Stimulated activated CD4-positive, alpha-beta T cell treated with anti-CD3 and anti-CD28 coated beads, TNF-alpha, amount 100 ng/mL, for 48 hours (primary cell): Measurements from ENCODE around the gene PAQR6.
A peak's percentile ranks its signal among the peaks of the same experiment; 100 is the strongest.

Experiments used
- DNase-seq, 3 donors: peaks; one replicate each; pipeline ENCODE4 v3.0.0-alpha.2; 2020; ENCODE audit warnings: low read depth in 3 of 3

PAQR6 gene, protein sequence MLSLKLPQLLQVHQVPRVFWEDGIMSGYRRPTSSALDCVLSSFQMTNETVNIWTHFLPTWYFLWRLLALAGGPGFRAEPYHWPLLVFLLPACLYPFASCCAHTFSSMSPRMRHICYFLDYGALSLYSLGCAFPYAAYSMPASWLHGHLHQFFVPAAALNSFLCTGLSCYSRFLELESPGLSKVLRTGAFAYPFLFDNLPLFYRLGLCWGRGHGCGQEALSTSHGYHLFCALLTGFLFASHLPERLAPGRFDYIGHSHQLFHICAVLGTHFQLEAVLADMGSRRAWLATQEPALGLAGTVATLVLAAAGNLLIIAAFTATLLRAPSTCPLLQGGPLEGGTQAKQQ

DNA sequence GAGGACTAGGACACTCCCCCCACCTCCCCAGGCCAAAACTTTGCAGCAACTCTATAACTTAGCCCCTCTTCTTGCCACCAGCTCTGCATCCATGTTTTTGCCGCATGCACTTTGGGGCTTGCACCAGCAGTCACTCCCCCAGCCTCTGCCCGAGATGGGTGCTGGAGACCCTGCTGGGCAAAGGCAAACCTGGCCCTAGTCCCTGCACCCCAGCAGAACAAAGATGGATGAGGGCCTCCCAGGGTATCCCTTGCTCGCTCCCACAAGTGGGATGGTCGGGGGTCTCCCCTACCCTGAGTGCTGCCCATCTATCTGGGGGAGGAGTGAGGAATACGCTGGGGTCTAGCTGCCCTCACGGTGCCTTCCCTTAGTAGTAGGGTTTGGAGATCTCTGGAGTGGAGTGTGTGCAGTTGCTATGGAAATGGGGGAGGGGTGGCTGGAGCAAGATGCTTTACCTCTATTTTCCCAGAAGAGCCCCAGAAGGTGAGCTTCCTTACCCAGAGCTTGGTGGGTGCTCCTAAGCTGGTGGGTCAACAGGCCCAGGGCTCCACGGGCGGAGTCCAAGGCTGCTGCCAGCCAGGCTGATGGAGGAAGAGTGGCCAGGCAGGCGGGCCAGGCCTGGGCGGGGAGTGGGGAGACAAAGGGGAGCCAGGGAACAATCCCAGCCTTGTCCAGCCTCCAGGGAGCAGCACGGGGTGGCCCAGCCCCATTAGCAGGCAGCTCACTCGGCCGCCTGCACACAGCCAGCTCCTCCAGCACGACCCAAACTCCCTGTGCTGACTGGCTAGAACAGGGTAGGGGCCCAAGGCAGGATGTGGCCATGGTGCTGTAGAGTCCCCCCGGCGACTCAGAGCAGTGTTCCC lies at the start of gene PAQR6:
TSS of gene PAQR6 (minus strand) at position 597 of the 863 bp plus-strand sequence. CDS start 1,325 bp downstream, outside the sequence.
- DNase-seq: no peak

DNA sequence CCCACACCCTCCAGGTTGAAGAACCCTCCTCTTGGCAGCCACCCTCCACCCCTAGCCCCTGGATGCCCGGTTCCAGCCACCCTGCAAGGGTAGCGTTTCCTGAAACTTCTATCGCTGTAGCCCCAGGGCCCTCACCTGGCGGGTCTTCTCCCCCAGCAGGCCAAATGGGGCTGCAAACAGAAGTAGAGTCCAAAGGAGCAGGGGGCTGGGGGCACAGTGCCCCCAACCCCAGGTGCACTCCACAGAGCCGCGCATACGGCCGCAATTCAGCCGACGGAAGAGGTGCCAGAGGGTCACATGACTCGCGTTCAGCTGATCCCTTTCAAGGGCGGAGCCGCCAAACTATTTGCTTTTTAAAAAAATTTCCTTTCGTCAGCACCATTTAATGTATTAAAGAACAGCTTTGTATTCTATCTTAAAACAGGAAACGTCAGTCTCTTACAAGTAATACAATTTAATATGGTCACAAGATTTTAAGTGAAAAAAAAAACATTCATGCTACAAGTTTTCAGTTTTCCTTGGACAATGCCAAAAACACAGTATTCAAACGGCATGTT lies 47.6 kb upstream of the PAQR6 start, which contains the start of gene GLMP:
TSS of gene GLMP (minus strand) at position 289 of the 557 bp plus-strand sequence. CDS start at position 255, 34 bp downstream.
- peak in 2 of 3 donors; percentile 9 to 43 for DNase-seq

DNA sequence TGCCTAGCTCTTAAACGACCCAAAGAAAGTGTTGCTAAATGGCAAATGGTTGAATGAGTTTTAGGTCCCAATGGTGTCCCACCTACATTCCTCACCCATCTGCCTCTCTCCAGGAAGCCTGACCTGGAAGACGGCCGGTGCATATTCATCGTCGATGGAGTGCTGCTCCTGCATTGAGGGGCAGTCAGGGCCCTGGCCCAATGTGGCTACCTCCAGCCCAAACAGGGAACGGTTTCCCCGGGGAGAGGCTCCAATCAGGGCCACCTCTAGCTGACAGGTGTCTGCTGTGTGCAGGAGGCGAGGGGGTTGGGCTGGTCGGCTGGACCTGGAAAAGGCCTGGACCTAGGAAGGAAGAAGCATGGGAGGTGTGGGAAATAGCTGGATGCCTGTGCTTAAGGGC lies 46.0 kb upstream of the PAQR6 start:
- no peak for DNase-seq

DNA sequence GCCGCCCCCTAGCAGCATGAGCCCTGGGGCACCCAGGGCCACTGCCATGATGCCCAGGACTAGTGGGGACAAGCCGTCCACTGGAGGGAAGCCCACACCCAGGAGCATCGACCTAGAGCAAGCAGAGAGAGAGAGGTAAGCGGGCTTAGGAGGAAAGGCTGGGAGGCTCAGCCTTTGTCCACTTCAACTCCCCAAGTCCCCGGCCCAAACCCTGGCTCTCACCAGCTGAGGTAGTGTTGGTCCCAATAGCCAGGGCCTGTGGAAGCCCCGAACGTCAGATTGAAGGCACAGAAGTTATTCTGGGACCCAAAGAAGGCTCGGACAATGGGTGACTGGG lies 45.2 kb upstream of the PAQR6 start:
- DNase-seq: no peak

DNA sequence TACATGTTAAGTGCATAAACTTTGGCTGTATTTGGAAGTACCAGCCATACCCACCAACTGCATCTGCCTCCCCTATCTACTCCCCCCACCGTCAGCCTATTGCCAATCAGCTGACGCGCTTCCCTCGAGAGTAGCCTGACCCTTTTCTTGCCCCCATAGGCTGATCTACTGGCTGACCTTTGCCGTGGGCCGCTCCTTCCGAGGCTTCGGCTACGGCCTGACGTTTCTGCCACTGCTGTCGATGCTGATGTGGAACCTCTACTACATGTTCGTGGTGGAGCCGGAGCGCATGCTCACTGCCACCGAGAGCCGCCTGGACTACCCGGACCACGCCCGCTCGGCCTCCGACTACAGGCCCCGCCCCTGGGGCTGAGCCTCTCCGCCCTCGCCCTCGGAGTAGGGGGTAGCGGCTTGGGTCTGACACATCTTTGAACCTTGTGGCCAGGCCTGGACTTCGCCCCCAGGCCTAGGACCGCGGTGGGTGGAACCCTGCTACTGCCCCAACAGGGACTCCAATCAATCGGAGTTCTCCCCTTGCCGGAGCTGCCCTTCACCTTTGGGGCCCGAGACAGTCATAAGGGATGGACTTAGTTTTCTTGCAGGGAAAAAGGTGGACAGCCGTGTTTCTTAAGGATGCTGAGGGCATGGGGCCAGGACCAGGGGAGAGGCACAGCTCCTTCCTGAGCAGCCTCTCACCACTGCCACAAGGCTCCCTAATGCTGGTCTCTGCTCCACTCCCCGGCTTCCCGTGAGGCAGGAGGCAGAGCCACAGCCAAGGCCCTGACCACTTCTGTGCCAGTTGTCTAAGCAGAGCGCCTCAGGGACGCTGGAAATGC lies 43.6 kb upstream of the PAQR6 start:
- DNase-seq: no peak

DNA sequence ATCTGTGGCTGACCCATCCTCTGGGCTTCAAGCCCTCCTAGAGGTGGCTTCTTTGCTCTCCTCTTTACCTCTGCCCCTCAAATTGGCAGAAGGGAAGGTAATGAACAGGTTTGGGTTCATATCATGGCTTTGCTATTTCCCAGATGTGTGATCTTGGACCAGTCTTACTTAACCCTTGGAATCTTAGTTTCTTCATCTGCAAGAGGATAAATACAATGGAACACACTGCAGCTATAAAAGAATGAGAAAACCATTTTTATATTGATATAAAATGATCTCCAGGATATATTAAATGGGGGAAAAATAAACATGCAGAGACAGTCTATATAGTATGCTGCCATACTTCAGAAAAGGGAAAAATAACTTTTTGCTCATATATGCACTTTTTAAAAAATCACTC lies 42.0 kb upstream of the PAQR6 start:
- no peak for DNase-seq

DNA sequence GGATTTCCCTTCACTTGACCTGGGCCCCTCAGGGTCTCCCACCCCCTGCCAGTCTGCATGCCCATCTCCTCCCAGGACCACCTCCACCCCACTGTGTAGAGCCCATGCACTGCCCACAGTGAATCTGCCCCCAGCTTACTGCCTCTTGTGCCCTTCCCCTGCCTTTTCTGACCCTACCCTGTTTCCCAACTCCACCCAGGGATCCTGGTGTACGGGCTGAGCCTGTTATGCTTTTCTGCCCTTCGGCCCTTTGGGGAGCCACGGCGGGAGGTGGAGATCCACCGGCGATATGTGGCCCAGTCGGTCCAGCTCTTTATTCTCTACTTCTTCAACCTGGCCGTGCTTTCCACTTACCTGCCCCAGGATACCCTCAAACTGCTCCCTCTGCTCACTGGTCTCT lies 38.2 kb upstream of the PAQR6 start:
- DNase-seq: no peak

DNA sequence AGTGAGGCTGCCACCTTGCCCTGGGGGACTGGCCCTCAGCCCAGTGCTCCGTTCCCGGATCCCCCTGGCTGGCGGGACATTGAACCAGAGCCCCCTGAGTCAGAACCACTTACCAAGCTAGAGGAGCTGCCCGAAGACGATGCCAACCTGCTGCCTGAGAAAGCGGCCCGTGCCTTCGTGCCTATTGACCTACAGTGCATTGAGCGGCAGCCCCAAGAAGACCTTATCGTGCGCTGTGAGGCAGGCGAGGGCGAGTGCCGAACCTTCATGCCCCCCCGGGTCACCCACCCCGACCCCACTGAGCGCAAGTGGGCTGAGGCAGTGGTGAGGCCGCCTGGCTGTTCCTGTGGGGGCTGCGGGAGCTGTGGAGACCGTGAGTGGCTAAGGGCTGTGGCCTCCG lies 37.6 kb upstream of the PAQR6 start:
- no peak for DNase-seq

DNA sequence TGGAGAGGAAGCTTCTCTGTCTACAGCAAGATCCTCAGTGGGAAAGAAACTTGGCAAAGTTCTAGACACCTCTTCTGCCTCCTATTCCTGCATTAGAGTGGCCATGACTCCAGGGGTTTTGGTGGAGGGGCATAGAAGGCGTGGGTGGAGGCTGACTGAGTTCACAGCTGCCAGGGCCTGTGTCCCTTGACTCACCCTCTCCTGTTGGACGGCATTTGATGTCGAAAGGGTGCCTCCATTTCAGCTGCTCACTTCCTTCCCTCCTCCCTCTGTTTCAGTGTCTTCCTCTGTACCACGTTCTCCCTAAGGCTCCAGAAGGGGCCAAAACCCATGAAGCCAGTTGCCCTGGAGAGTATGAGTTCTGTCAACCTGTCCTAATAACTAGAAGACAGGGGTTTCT lies 36.9 kb upstream of the PAQR6 start:
- DNase-seq: no peak

DNA sequence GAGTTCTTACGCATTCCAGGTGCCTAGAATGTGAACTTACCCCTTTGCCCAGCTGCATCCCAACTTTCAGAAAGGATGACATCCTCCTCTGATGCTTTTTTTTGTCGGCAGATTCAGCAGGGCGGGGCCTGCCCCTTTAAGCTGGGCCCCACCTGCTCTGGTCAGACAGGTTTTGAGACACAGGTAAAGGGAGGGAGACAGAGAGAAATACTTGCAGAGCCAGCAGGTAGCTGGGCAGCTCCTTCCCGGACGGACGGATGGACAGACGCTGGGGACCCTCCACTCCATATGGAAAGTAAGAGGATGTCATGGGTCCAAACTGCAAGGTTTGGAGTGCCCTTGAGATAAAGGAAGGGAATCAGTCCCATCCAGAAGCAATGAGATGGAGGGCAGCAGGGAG lies 36.3 kb upstream of the PAQR6 start, which contains the start of gene TMEM79:
TSS of gene TMEM79 (plus strand) at position 214 of the 400 bp plus-strand sequence. CDS start 902 bp downstream, outside the sequence.
- no peak for DNase-seq

DNA sequence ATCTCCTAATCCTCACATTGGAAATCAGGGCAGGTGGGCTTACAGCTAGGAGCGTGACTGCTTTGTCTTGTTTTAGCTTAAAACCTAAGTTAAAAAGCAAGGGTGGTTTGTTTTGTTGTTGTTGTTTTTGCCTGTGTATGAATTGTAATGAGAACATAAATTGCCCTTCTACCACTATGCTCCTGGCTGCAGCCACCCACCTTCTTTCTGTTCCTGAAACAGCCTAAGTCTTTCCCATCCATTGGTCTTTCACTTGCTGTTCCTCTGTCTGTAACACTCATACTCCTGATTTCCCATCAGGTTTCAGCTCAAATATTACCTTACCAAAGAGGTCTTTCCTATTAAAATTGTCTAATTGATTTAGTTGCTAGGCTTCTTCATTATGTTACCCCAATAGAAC lies 35.7 kb upstream of the PAQR6 start:
- DNase-seq: no peak

DNA sequence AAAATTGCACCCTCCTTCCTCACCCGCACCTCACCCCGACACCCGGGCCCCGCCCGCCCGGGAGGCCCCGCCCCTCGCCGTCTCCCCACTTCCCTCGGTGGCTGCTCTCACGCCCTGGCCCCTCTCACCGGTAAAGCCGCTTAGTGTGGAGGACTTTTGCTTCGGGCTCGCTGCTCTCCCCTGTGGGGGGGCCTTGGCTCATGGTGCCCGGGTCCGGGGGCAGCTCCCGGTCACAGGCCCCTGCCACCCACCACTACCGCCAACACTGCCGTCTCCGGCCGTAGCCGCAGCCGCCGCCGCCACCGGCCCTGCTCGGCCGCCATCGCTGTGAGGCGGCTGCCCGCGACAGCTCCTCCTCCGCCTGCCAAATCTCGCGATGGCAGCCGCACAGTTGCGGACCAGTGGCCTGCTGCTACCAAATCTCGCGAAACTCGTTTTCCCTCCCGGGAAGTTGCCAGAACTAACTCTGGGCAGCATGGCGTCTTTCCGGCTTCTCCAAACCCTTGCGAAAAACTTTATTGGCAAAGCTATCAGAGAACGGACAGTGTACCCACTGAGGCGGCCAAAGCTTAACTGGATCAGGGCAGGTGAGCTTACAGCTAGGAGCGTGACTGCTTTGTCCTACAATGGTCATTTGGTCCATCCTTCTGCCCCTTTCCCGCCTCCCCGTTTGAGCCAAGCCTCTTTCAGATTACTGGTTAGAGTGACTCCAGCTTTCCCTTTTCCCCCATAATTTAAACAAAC lies 34.8 kb upstream of the PAQR6 start, which contains the start of gene SMG5:
TSS of gene SMG5 (minus strand) at position 347 of the 744 bp plus-strand sequence. CDS start at position 202, 145 bp downstream.
- peak; percentile 93 to 95 (median 93) for DNase-seq

DNA sequence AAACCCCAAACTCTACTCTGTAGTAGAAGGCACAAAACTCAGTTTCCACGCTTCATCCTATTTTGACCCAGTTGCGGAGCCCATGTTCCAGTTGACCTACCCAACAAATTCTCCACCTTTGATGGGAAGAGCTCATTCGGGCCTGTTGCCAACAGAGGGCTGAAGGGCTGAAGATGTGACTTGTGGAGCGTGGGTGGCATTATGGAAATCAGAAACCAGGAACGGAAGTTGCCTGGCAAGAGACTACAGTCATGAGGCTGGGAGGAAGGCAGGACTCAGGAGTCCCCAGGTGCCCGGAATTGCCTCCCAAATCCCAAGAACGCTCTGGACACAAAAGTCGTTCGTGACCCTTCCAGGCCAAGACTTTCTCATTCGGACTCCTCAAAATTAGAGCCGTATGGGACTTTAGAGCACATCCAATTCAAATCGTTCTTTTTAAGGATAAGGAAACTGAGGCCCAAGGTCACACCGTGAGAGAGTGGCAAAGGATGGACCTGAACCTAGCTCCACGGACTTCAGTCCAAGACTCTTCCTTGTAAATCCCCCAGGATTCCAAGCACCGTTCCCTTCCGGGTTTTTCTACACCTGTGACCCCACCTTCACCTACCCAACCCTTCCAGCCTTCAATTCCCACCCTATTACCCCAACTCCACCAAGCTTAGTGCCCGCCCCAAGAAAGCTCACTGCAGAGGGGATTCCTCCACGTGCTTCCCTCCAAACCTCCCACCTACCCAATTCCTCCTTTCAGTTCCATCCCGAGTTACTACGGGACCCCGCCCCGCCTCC lies 34.0 kb upstream of the PAQR6 start:
- DNase-seq: peak in 1 of 3 donors; percentile 26

DNA sequence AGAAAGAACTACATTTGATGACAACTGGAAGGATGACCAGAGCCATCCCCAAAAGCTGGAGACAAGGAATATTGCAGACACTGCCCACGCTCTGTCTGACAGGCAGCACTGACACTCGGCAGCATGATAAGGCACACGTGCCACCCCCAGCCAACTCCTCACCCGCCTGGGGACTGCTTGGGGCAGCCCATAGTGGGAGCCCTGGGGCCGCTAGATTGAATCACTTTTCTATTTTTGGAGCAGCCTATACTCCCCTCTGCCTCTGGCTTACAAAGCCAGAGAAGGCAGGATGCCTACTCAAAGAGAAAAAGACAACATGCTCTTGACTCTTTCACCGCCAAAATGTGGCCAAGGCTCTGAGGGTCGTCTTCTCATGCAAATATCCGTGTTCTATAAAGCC lies 33.4 kb upstream of the PAQR6 start:
- peak; percentile 10 to 48 (median 40) for DNase-seq

DNA sequence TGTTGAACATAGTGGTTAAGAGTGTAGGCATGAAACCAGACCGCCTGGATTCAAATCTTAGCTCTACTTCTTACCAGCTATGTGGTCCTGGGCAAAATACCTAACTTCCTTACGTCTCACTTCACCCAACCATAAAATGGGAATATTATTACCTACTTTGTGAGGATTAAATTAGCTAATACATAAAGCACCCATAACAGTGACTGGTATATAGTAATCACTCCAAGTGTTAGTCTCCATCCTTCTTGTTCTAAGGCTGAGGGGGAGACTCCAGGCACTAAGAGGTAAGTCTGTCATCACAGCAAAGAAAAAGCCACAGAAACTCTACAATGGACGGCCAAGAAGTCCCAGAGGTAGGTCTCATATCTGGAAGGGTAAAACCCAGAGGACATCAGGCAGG lies 32.0 kb upstream of the PAQR6 start:
- no peak for DNase-seq

DNA sequence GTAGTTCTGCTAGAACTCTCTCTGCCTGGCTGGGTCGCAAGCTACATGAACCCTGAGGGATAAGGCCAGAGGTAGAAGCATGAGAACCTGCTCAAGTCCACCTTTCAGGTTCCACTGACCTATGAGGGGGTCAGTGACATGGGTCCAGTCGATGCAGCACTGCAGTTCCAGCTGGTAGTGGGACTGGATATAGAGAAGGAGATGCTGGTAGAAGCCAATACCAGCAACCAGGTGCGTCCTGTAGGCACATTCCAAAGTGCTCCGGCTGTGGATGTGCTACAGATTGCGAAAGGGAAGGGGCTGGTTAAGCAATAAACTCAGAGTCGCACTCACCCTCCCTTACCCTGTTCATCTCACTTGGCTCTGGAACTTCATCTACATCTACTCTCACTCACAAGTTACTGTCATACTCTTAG lies 29.1 kb upstream of the PAQR6 start:
- no peak for DNase-seq

DNA sequence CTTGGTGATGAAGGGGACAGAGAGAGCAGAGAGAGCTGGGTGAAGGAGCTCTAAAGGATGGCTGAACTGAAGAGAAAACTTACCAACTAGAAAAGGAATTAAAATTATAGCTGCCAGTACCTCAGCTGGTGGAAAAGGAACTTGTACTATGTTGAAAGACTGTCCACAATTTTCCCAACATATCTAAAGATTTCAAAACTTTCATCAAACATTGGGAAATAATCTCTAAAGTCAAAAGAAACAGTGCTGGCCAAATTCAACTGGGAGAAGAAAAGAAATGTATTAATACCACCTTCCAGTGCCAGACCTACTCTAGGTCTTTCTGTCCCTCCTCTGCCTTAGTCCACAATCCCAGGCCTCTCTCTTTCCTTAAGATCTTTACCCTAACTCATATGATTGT lies 28.7 kb upstream of the PAQR6 start:
- DNase-seq: no peak

DNA sequence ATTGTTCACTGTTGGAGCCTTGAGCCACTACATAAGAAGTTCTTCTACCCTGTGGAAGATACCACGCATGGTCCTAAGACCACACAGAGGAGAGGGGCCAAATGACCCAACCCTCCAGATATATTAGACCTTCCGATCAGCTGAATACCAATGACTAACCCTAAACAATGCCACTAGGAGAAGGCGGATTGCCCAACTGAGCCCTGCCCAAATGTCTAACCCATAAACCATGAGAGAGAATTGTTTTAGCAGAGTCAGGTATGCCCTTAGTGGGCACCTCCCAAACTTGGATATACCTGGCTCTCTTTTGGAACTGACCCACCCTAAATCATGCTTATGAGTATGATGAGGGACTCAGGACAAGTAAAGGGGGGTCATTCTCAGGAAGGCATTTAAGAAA lies 22.5 kb upstream of the PAQR6 start:
- no peak for DNase-seq

DNA sequence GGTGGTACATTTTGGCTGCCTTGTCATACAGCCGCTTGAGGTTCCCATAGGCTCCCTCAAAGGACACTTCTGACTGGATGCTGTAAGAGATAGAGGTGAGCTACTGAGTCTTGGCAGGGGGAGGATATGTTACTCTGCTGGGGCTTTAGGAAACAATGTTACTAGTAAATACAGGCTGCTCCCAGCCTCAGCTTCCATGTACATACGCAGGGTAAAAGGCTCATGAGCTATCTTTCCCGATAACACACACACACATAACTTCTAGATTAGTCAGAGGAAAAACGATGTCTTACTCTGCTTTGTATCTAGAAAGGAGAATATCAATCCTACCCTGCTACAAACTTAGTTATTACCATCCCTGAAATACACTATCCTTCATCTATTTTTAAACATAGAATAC lies 20.5 kb upstream of the PAQR6 start:
- no peak for DNase-seq

DNA sequence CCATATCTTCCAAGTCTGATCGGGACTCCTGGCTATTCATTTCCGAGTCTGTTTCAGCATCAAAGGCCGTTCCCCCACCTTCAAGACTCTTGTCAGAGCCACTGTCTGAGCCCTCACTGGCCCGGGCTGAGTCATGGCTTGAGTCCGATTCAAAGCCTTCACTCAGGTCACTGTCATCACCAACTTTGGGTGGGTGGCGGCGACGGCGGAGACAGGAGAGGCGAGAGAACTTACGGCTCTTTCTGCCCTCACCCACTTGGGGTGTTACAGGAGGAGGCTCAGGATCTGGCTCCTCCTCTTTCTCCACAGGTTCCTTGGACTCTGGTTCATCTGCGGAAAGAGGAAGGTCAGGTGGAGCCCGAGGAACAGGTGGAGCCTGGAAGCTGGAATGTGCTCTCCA lies 18.2 kb upstream of the PAQR6 start:
- no peak for DNase-seq
